Measurements from ENCODE around the gene ANTXR1.

ANTXR1 gene

DNA sequence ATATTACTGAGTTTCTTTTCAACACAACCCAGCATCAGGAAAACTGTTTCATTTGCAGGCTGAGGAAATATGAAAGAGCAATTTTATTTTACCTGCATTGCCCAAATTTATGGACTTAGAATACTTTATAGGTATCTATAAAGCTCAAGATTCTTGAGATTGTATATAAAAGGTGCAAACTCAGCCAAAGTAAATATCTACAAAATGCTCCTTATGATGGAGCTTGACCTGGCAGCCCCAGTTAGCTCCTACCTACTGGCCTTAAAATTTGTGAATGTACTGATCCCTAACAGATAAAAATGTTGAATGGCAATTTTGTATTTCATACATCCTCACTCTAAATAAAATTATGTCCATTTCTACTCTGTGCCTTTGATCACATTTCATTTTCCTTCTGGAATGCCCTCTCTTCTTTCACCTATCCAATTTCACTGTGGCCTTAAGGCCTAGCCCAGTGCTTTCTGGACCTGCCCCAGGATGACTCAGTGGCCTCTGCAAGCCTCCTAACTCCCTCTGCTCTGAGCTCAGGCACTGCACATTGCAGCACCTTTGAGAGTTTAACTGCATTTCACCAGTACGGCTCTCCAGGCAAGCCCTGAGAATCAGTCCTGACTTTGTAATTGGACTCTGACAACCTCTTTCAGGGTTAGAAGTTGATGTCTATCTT lies 125.9 kb downstream of the ANTXR1 start:
- no peak for DNase-seq

GRCh38 chr2:69139778-69140670 lies 127.0 kb downstream of the ANTXR1 start:
- DNase-seq = no peak

DNA sequence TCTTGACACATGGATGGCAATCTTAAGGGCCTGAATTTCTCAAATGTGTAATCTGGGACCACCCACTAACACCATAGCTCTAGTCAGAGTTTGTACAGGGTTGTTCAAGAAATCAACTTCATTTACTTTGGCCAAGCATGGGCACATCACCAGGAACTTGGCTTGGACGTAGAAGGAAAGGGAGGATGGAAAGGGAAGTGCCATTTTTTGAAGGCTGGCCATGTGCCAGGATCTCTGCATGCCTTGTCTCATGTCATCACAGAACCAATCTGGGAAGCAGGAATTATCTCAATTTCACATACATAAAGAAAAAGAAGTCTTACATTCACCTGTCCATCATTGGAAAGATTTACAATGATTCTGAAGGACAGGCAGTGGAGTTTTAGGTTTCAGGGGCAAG lies 128.1 kb downstream of the ANTXR1 start:
- DNase-seq = no peak

DNA sequence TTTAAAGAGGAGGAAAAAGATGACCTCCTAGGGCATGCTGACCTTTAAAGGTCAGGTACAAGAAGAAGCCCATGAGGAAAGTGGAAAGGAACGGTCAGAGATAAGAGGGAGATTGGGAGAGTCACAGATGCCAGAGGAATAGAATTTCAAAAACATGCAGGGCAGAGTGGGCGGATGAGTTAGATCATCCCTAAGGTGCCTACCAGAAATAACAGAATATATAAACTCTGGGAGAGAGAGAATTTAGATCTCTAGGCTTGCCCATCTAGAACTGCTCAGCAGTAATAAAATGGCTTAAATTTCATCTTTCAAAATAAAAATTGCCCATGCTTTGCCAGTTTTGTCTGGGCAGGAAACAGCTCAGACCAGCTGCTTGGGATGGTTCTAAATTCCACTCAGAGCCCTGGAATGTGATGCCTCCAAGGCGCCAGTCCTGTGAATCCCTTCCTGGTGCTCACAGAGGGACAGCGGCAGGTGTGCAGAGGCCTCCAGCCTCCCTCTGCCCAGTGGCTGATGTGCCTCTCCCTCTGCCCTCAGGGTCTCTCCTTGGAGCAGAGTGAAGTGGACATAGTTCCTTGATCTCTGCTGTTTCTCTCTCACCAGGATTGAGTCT lies 130.9 kb downstream of the ANTXR1 start:
- DNase-seq = no peak

- DNase-seq = no peak
Measured at GRCh38 chr2:69145204-69145603, 132.2 kb downstream of the ANTXR1 start.

GRCh38 chr2:69147841-69148533 lies 135.0 kb downstream of the ANTXR1 start:
- no peak for DNase-seq

- DNase-seq = no peak
Measured at GRCh38 chr2:69149631-69150215, 136.7 kb downstream of the ANTXR1 start.

DNA sequence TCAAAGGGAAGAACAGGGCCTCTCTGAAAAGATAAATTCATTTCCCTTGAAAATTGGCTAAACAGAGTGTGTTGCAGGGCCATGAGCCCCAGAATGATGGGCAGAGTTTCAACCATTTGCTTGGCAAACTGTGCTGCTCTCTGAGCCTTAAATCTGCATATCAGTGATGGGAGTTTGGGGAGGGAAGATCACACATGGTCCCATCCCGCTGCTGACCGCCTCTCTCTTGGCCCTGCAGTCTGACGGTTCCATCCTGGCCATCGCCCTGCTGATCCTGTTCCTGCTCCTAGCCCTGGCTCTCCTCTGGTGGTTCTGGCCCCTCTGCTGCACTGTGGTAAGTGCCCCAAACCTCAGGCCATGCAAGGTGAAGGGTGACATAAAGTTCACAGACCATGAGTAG lies 139.0 kb downstream of the ANTXR1 start:
- no peak for DNase-seq

- DNase-seq = no peak
Measured at GRCh38 chr2:69152847-69153583, 140.0 kb downstream of the ANTXR1 start.

GRCh38 chr2:69154106-69154505 lies 141.1 kb downstream of the ANTXR1 start:
- no peak for DNase-seq

DNA sequence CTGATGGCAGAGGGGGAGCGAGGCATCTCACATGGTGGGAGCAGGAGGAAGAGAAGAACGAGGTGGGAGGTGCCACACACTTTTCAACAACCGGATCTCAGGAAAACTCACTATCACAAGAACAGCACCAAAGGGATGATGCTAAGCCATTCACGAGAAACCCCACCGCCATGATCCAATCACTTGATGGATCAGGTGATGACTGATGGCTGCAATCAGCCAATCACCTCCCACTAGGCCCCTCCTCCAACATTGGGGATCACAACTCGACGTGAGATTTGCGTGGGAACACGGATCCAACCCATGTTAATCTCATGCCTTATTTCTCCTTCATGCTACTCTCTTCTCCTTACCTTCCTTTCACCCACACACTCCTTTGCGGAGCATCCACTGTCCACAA lies 143.6 kb downstream of the ANTXR1 start:
- no peak for DNase-seq

GRCh38 chr2:69157441-69157840 lies 144.5 kb downstream of the ANTXR1 start:
- no peak for DNase-seq

GRCh38 chr2:69159986-69160385 lies 147.0 kb downstream of the ANTXR1 start:
- no peak for DNase-seq

- no peak for DNase-seq
Measured at GRCh38 chr2:69162057-69162456, 149.1 kb downstream of the ANTXR1 start.

DNA sequence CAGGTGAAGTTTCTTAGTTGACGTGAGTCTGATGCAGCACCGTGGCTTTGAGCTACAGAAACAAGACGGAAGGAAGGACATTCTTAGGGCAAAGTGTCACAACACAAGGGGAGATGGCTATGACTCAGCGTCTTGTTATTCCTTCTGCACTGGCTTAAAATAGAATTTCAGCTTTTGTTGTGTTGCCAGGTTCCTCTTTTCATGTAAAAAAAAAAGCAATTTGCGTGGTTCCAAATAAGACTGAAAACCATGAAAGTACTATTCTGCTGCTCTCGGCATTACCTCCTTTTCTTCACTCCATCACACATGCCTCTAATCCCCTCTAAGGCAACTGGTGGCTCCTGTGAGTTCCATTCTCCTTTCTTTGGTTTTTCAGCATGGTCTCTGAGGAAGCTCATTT lies 150.1 kb downstream of the ANTXR1 start:
- no peak for DNase-seq

GRCh38 chr2:69163556-69163955 lies 150.6 kb downstream of the ANTXR1 start:
- DNase-seq = no peak

GRCh38 chr2:69164061-69164778 lies 151.2 kb downstream of the ANTXR1 start:
- no peak for DNase-seq

- DNase-seq = no peak
Measured at GRCh38 chr2:69165091-69165880, 152.3 kb downstream of the ANTXR1 start.

DNA sequence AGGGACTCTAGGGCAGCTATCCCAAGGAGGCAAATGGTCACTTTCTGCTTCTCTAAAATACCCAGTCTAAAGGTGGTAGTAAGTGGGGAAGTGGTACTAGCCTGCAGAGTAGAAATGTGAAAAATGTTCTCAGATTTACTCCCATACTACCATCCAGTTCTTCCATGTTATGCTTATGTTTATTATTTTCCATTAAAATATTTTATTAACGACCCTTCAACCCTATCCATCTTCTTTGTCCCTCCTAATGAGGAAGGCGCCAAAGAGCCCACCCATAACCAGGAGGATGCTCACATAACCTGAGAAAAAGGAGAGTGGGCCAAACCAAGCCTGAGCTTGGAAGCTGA lies 153.5 kb downstream of the ANTXR1 start:
- DNase-seq = no peak

GRCh38 chr2:69166812-69167468 lies 154.0 kb downstream of the ANTXR1 start:
- no peak for DNase-seq
